ENCODE results near the gene ABHD16A. TPM values are rescaled to one million over a fixed set of nuclear protein-coding genes. Genes with fewer than 3 reads are reported as not detected.

The ABHD16A gene
- total and polyA plus RNA-seq, 2 of the 13 experiments (the other 11 are each of a cell fraction or from before 2014, with no cell fraction given) = 43.5 to 45.4 TPM

- no peak for TF ChIP-seq NFATC3 (CRISPR knock-in tag; IDR thresholded peaks at IDR 0.05)
- TF ChIP-seq ELF1 (CRISPR knock-in tag; IDR thresholded peaks at IDR 0.05) = peak; percentile 74
- no peak for TF ChIP-seq ZNF224 (CRISPR knock-in tag; IDR thresholded peaks at IDR 0.05)
- TF ChIP-seq ZNF883 (CRISPR knock-in tag; IDR thresholded peaks at IDR 0.05; ENCODE audit: not compliant biosample characterization) = no peak
- TF ChIP-seq SKI (IDR thresholded peaks at IDR 0.05; ENCODE audit: partially characterized antibody) = no peak
- TF ChIP-seq FIP1L1 (IDR thresholded peaks at IDR 0.05; ENCODE audit: borderline replicate concordance, insufficient read depth, low read depth, low read length) = no peak
- TF ChIP-seq SRSF4 (IDR thresholded peaks at IDR 0.05; ENCODE audit: low read depth, low read length, poor library complexity, severe bottlenecking) = no peak
- no peak for TF ChIP-seq ZBTB44 (CRISPR knock-in tag; IDR thresholded peaks at IDR 0.05)
- no peak for TF ChIP-seq TRIM24 (CRISPR knock-in tag; IDR thresholded peaks at IDR 0.05)
- TF ChIP-seq SRF (IDR thresholded peaks at IDR 0.05; ENCODE audit: low read depth, low read length) = no peak
- no peak for TF ChIP-seq ZNF3 (CRISPR knock-in tag; IDR thresholded peaks at IDR 0.05)
- 0 out of 2 replicates have a peak, but pooled peaks have one; percentile 40 for TF ChIP-seq ZBTB4 (CRISPR knock-in tag; IDR thresholded peaks at IDR 0.05; ENCODE audit: borderline replicate concordance)
- no peak for TF ChIP-seq RFXAP (CRISPR knock-in tag; IDR thresholded peaks at IDR 0.05; ENCODE audit: borderline replicate concordance)
- no peak for TF ChIP-seq CEBPB (IDR thresholded peaks at IDR 0.05; ENCODE audit: borderline replicate concordance, low read depth, low read length)
- no peak for TF ChIP-seq MLLT10 (CRISPR knock-in tag; IDR thresholded peaks at IDR 0.05)
- TF ChIP-seq CHCHD3 (CRISPR knock-in tag; IDR thresholded peaks at IDR 0.05) = no peak
- TF ChIP-seq ZNF737 (CRISPR knock-in tag; IDR thresholded peaks at IDR 0.05; ENCODE audit: borderline replicate concordance) = no peak
- peak; percentile 97 for TF ChIP-seq CTCF (CRISPR knock-in tag; IDR thresholded peaks at IDR 0.05)
- peak; percentile 42; the same call in 1 of the 2 replicates for TF ChIP-seq ZSCAN9 (CRISPR knock-in tag; IDR thresholded peaks at IDR 0.05; ENCODE audit: borderline replicate concordance)
- no peak for TF ChIP-seq KMT2B (CRISPR knock-in tag; IDR thresholded peaks at IDR 0.05)
- peak; percentile 44; the same call in 1 of the 2 replicates for TF ChIP-seq AHR (CRISPR knock-in tag; IDR thresholded peaks at IDR 0.05)
- 0 out of 2 replicates have a peak, but pooled peaks have one; percentile 35 for TF ChIP-seq ZNF44 (CRISPR knock-in tag; IDR thresholded peaks at IDR 0.05)
- TF ChIP-seq CENPBD1 (CRISPR knock-in tag; IDR thresholded peaks at IDR 0.05; ENCODE audit: borderline replicate concordance, low read depth) = no peak
These were observed 22.6 kb downstream of the ABHD16A start, which contains the start of gene LY6G5C (continued) for GRCh38 chr6:31680226-31681134.
